ENCODE data around the gene KRT76.

GRCh38 chr12:52751795-52752194, 25.4 kb downstream of the KRT76 start:
- TF ChIP-seq FOXP2 (optimal IDR thresholded peaks at IDR 0.05; ENCODE audit: borderline replicate concordance, extremely low read depth, extremely low read length, insufficient read depth): no peak
- no peak for TF ChIP-seq REST (IDR thresholded peaks at IDR 0.05; ENCODE audit: insufficient read depth in 1 of 2, low read depth in 2 of 2, low read length in 2 of 2)
